HG03354 (cell line): Measurements from ENCODE around the gene RAC3.

ENCODE experiments used
- ATAC-seq: cut with Tn5 transposase; IDR thresholded peaks from one replicate; pipeline ENCODE4 v1.9.1; 2021; ENCODE audit warnings: mild to moderate bottlenecking; ENCODE audit not compliant: unreplicated experiment, poor library complexity, severe bottlenecking

The RAC3 gene

DNA sequence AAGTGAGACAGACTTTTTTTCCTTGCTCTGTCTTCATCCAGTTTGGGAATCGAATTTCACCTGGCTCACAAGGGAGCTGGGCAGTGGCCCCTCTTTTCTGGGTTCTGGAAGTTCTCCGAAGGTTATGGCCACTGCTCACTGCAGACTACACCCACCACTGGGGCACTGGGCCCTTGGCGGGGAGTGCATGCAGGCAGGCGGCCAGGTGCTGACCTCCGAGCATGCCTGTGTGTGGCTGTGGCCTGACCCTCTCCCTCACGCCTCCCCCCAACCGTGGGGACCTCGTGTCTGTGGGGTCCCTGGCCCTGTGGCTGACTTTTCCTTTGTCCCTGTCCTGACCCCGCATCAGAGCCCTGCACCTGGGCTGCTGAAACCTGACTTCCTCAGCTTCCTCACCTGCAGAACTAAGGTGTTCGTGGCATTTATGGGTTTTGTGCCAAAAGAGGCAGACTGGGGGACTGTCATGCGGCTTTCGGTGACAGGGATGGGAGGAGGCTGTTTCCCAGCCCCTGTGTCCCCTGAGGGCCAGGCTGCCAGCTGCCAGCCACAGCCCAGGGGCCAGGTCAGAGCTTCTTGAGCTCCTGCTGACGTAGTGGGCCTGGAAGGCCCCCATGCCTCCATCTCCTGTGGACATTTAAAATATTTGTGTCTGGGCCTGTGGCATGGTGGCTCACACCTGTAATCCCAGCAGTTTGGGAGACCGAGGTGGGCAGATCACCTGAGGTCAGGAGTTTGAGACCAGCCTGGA is 32.6 kb upstream of the RAC3 start:
- ATAC-seq: no peak

DNA sequence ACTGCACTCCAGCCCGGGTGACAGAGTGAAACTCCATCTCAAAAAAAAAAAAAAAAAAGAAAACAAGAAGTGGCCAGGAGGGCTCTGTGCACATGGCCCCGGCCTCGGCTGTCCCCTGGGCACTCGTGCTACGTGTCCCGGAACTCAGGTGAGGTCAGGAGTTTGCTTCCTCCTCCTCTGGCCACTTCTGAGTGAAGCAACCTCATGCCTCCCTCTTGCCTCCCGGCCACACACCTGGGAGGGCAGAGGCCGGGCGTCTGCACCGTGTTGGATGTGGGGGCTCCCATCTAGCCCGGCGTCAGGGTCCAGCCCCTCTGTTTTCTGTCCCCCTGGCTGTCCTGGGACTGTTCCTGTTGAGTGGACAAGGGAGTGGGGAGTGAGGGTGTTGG is 31.9 kb upstream of the RAC3 start:
- ATAC-seq: no peak

GRCh38 chr17:81999976-82000802 is 31.3 kb upstream of the RAC3 start:
- no peak for ATAC-seq

DNA sequence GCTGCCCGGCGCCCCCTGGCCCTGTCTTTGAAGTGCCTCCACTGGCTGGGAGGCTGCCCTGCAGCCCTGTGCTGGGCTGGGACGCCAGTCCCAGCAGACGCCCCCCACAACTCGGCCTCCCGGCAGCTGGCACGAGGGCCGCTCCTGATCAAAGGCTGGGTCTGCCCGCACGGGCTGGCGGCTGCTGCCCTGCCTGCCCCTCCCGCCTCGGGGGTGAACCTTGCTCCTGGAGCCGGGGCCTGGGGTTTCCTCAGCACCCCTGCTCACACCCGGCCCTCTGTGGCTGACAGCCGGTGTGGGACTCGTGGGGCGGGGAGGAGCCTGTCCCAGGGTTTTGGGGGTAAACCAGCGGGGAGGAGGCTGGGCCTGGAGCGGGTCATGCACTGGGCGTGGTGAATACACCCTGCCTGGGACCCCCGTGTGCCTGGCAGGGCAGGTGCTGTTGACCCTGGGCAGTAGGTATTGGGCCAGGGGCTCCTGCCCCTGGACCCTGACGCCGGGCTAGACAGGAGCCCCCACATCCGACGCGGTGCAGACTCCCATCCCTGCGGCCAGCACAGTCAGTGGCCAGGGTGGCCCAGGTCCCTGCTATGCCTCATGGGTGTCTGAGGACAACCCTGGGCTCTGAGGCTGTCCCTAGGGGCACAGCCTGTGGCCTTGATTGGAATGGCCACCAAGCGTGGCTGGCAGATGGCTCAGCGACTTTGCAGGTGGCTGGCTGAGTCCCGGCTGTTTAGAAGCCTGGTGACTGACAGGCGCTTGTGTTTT is 30.5 kb upstream of the RAC3 start:
- no peak for ATAC-seq

DNA sequence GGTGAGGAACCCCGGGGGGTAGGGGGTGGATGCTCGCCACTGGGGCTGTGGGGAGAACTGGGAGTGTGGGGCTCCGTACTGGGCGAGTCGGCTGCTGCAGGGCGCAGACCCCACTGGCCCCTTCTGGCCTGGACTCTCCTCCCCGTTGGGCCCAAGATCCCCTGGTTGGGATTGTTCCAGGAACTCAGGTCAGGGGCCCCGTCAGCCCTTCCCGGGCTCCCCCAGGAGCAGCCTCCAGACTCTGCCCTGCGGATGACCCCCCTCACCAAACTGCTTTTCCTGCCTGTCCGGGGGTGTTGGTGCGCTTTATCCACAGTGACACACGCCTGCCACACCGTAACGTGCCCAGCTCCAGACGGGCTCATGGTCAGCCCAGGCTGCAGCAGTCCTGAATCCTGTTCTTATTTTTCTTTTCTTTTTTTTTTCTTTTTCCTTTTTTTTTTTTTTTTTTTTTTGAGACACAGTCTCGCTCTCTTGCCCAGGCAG is 29.9 kb upstream of the RAC3 start:
- ATAC-seq: no peak

DNA sequence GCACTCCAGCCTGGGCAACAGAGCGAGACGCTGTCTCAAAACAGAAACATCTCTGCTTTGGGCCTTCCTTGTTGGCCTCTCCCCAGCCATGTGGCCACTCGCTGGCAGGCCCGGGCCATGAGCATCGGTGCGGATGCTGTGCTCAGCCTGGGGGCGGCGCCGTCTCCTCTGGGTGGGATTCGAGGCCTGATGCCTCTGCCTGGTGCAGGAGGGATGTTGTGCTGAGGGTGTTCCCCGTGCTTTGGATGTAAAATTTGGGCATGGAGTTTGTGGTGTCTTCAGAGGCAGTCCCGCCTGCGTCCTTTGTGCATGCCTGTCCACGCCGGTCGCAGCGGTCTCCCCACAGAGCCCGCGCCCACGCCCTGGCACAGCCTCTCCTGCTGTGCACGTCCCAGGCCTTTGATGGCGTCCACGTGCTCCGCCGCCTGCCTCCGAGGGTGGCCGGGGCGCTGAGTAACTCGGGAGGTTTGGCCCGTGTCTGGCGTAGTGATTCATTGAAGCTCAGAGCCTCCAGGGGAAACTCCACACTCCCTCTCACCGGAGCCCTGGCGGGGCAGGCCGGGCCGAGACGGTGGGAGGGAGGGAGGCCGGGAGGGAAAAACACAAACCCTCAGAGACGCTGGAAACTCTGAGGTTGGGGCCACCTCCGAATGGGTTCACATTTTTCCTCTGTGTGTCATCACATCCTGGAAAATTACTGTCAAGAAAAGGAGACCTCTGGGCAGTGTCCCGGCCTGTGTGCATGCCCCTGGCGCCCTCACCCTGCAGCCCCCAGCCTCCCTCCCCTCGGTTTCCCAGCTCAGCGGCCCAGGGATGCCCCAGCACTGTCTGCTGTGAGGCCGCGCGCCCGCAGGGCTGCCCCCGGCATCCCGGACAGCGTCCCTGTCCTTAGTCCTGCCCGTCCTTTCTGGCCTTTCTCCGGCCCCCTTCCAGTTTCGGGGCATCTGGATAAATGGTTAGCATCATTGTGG is 27.8 kb upstream of the RAC3 start:
- no peak for ATAC-seq

DNA sequence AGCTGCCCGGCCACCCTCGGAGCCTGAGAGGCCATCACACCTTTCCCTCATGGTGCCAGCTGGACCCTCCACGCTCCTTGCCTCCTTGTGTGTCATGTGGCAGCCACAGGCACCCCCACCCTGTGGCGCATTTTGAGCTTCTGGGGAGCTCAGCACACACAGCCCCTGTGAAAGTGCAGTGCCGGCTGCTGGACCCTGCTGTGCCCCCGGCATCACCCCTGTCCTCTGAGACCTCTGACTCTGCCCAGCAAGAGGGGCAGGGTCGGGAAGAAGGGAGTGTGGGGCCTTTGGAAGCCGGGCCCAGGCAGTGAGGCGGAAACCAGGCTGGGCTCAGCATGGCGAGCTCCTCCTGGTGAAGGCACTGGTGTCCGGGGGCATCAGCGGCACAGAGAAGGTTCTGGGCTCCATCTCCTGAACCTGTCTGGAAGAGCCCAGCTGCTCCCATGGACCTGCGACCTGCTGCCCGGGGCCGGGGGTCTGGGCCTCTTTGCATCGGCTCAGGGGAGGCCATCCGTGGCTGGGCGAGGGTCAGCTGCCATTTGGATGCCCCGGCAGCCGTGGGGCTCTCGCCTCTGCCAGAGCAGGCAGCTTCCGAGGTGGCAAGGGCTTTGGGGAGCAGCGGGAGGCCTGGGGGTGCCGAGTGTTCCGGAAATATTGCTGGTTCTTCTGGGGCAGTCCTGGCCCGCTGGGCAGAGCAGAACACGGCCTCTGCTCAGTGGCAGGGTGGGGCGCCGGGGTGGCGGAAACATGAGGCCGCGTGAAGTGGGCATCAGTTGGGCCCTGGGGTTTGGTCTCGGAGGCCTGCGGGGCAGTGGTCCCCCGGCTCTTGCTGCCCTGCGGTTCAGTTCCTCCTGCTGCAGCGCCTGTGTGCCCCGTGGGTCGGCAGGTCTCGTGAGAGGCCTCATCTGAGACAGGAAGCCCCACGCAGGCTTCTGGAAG is 26.7 kb upstream of the RAC3 start:
- ATAC-seq: no peak

DNA sequence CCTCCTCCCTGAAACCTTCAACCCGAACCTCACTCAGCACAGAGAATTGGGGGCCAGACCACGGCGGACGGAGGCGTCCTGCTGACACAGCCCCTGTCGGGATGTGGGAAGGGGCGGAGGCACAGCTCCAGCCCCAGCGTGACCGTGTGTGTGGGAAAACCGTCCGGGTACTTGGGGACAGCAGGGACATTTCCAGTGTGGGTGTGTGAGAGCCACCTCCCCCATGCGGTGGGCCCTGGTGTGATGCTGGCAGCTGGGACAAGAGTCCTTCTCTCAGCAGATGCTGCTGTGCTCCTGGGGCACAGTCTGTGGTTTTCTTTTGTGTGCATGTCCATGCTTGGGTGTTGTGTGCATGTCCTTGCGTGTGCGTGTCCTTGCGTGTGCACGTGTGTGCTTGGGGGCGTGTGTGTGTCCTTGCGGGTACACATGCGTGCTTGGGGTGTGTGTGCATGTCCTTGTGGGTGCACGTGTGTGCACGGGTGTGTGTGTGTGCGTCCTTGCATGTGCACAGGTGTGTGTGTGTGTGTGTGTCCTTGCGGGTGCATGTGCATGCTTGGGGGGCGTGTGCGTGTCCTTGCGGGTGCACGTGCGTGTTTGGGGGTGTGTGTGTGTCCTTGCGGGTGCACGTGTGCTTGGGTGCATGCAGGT is 25.7 kb upstream of the RAC3 start:
- no peak for ATAC-seq

DNA sequence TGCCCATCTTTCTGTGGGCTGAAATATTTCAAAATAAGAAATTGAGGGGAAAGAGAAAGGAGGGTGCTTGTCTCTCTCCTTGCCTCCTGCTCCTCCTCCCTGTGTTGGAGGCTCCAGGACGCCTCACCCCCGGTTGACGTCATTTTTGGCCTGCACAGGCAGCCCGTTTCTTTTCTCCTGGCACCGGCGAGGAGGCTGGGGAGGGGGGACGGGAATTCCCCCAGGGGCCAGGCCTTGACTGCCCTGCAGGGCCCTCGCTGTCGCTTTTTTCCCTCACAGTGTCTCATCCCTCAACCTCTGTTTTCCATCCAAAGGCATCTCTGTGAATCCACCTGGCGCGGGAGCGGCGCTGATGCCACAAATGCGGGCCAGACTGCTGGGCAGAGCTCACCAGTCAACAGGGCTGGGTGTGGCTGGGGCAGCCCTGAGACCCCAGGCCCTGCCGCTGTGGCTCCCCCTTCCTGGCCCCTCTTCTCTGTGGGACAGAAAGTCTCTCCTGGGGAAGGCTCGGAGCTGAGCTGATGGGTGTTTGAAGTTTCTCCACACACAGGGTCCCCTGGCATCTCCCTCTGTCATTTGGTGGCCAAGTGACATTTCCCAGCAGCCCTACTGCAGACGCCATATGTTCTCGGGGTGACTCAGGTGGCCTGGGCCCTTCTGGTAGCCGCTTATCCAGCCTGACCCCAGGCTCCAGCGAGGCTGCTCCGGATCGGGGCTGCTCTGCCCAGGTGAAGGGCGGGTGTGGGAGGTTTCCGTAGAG is 24.8 kb upstream of the RAC3 start:
- no peak for ATAC-seq

- ATAC-seq: no peak
Observed at GRCh38 chr17:82007228-82007494, 24.3 kb upstream of the RAC3 start.

DNA sequence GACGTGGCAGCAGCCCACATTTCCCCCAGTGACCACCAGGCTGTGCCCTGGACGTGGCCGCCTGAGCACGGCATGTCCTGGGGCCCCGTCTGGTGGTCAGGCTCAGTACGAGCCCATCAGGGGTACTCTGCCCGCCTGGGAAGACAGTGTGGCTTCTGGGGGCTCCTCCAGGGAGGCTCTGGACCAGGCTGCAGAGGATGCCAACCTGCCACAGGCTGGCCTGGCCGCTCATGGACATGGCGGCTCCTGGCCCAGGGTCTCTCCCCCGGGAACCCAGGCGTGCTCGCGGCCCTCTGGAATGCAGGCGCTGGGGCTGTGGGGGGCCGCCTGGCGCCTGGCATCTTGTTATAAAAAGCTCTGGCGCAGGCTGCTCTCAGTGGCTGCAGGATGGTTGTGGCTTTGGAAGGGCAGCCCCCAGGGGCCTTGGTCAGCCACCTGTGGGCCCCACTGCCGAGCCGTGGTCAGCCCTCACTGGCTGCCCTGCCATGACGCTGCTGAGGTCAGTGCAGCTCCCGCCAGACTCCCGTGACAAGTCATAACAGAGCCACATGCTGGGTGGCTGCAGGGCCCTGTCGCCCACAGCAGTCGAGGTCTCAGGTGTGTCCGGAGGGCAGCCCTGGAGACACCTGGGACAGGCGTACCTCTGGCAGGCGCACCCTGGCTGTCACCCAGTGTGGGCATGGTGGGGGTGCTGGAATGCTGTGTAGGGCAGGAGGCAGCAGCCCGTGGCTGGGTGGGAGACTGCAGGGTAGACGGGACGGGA is 23.8 kb upstream of the RAC3 start:
- ATAC-seq: no peak

DNA sequence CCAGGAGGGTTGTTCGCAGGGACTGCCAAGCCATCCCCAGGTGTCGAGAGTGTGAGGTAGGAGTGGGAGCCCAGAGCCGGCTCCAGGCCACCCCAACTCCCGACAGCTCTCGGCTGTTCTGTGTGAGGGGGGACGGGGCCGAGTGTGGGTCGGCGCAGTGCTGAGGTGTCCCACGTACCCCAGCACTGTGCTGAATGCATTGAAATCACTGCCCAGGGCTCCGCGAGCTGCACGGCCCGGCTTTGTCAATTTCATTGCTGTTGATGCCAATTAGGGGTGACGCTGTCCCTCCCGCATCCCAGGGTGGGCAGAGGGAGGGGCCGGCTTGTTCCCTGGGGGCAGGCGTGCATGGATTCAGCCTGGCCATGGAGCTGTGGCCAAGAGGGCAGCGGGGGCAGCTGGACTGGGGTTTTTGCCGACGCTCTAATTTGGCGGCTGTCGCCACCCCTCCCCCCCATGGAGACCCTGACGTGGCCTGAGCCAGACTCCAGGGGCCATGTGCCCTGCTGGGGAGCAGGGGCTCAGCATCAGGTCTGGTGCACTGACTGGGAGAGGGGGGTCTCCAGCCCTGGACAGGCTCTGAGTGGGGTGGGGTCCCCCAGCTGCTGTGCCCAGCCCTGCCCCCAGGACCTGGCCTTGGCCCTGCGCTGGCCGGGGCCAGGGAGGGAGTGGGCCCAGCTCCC is 23.1 kb upstream of the RAC3 start:
- no peak for ATAC-seq

GRCh38 chr17:82008941-82009405 is 22.5 kb upstream of the RAC3 start:
- ATAC-seq: no peak

GRCh38 chr17:82009413-82009812 is 22.1 kb upstream of the RAC3 start:
- no peak for ATAC-seq

DNA sequence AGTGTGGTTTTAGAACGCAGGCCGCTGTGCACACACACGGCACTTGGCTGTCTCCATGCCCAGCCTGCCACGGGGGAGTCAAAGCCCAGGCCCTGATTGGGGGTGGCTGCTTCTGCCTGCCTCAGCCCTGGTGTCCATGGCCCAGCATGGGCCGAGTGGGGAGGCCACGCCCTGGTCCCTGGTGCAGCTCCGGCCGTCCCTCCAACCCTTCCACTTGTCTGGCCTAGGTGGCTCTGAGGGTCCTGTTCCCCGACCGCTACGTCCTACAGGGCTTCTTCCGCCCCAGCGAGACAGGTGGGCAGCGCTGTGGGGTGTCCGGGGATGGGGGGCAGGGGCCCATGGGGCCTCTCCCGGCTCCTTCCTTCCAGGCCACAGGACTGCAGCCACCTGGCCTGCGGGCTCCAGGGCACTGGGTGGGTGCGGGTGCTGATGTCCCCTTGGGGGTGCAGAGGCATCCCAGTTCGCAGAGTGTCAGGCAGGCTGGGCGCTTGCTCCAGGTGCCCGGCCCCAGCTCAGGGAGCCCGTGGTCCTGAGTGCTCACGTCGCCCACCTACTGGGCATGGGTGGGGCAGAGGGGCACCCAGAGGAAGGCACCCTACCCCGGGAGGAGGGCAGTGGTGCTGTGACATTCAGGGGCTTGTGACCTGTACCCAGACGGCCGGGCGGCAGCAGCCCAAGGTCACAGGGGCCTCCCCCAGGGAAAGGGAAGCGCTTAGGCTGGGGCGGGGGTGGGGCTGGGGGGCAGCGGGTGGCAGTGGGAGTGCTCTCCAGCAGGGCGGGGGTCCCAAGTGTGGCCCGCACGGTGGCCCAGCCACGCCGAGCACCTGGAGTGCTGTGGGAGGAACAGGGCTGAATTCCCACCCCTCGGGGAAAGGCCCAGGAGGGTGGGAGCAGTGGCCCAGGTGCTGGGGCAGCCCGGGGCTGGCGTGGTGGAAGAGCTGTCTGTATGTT is 20.6 kb upstream of the RAC3 start:
- no peak for ATAC-seq
